HepG2 (cell line): ENCODE measurements around the gene NCOA3. TPM values are rescaled to one million over a fixed set of nuclear protein-coding genes. Genes with fewer than 3 reads are reported as not detected.
A peak's percentile ranks its signal among the peaks of the same experiment; 100 is the strongest.

Experiments used
- ATAC-seq: fragments of 200-7000 bp; cut with Tn5 transposase; 3 replicates; pipeline ENCODE4 v1.9.1; 2020; ENCODE audit warnings: mild to moderate bottlenecking, moderate library complexity
- BruUV-seq: library from RNA; stranded (reverse); fragments of 400-500 nt; replicated peaks from 2 replicates; lab custom pipeline; 2021; lab: Mats Ljungman, UMichigan
- CTCF ChIA-PET: fragments of 300-600 bp; formaldehyde crosslinking; extraction: SDS; loops from one replicate; lab custom pipeline; 2021; ENCODE audit warnings: low total read pairs, inconsistent platforms, low intra/inter-chr PET ratio; lab: Yijun Ruan, JAX
- POLR2A ChIA-PET: fragments of 350-600 bp; sonication (Branson Sonifier 250); formaldehyde crosslinking; loops from one replicate; lab custom pipeline; 2020; ENCODE audit warnings: antibody characterized with exemption, inconsistent platforms; lab: Yijun Ruan, JAX
- DNase-seq: peaks from one replicate; pipeline ENCODE4 v3.0.0-alpha.2; 2015; ENCODE audit warnings: low spot score
- FAIRE-seq: peaks from 3 replicates; lab custom pipeline; 2011; peaks lifted over from hg19 to GRCh38; lab: Jason Lieb, UNC
- H2AFZ ChIP-seq: one replicate; pipeline ENCODE4 v1.6.1; 2011; ENCODE audit warnings: low read length, inconsistent platforms
- H3K27ac ChIP-seq: fragments of 300-600 bp; 3 replicates; pipeline ENCODE4 v1.8.0; 2011; ENCODE audit warnings: mixed run types, mild to moderate bottlenecking, mixed read lengths, low read length, inconsistent platforms; ENCODE audit not compliant: insufficient read depth; ENCODE audit errors: extremely low read length
- H3K27me3 ChIP-seq, 2 experiments: fragments of 200-600 bp in 1 of 2; 2 replicates in 1 of 2; 3 replicates in 1 of 2; pipeline versions ENCODE4 v1.6.0 to v1.8.0; 2011; ENCODE audit warnings: low read length in 2 of 2, mild to moderate bottlenecking in 2 of 2, moderate library complexity in 2 of 2, inconsistent platforms in 1 of 2; ENCODE audit not compliant: insufficient read depth in 2 of 2, control insufficient read depth in 1 of 2
- H3K36me3 ChIP-seq, 2 experiments: fragments of 200-600 bp in 1 of 2; replicated peaks in 1 of 2; 2 replicates in 1 of 2; 3 replicates in 1 of 2; pipeline versions ENCODE4 v1.5.1 to v1.8.0; 2011; ENCODE audit warnings: low read length in 2 of 2, inconsistent platforms in 1 of 2; ENCODE audit not compliant: insufficient read depth in 2 of 2, control insufficient read depth in 1 of 2
- H3K4me1 ChIP-seq: 2 replicates; pipeline ENCODE4 v1.5.1; 2012; ENCODE audit warnings: low read length, inconsistent platforms; ENCODE audit not compliant: insufficient read depth
- H3K4me2 ChIP-seq: 2 replicates; pipeline ENCODE4 v1.6.0; 2011; ENCODE audit warnings: low read depth, low read length, inconsistent platforms
- H3K4me3 ChIP-seq, 3 experiments: fragments of 200-600 bp in 1 of 3; sonication (generic), shearing (Covaris generic) in 1 of 3; replicated peaks in 1 of 3; 2 replicates each; pipeline ENCODE4 v1.5.1; 2011 to 2016; ENCODE audit warnings: low read length in 3 of 3, inconsistent platforms in 2 of 3, low read depth in 2 of 3, mild to moderate bottlenecking in 2 of 3, control low read depth in 1 of 3, mixed read lengths in 1 of 3; ENCODE audit not compliant: insufficient read depth in 1 of 3
- H3K79me2 ChIP-seq: one replicate; pipeline ENCODE4 v1.6.1; 2011; ENCODE audit warnings: low read length, inconsistent platforms; ENCODE audit not compliant: insufficient read depth
- H3K9ac ChIP-seq: 2 replicates; pipeline ENCODE4 v1.6.0; 2011; ENCODE audit warnings: mild to moderate bottlenecking, low read depth, low read length, inconsistent platforms; ENCODE audit not compliant: insufficient read depth
- H3K9me3 ChIP-seq: 2 replicates; pipeline ENCODE4 v1.5.1; 2012; ENCODE audit warnings: mild to moderate bottlenecking, low read length
- H4K20me1 ChIP-seq: 2 replicates; pipeline ENCODE4 v1.6.0; 2011; ENCODE audit warnings: inconsistent platforms, mild to moderate bottlenecking, low read length, moderate library complexity; ENCODE audit not compliant: insufficient read depth
- ATF7 ChIP-seq, 2 experiments: fragments of 450-650 bp in 1 of 2; sonication (generic) in 1 of 2; formaldehyde crosslinking in 1 of 2; IDR thresholded peaks; 2 replicates each; pipeline versions ENCODE4 v1.4.0 to v1.6.1; 2016 to 2020; ENCODE audit warnings: antibody characterized with exemption in 1 of 2, mild to moderate bottlenecking in 1 of 2, missing genetic modification reagents in 1 of 2
- CREB1 ChIP-seq, 2 experiments: fragments of 450-650 bp in 1 of 2; IDR thresholded peaks; 2 replicates each; pipeline ENCODE4 v1.6.1; 2016 to 2017; ENCODE audit warnings: control low read depth in 1 of 2, mild to moderate bottlenecking in 1 of 2, missing compliant biosample characterization in 1 of 2, missing genetic modification characterization in 1 of 2
- GLI4 ChIP-seq: sonication (generic); formaldehyde crosslinking; IDR thresholded peaks from 2 replicates; pipeline ENCODE4 v1.5.1; 2020; ENCODE audit warnings: missing genetic modification reagents, mild to moderate bottlenecking, moderate library complexity, borderline replicate concordance
- KMT2B ChIP-seq: IDR thresholded peaks from 2 replicates; pipeline ENCODE4 v1.6.1; 2016; ENCODE audit warnings: missing genetic modification reagents, missing compliant biosample characterization
- NCOR1 ChIP-seq: fragments of 200-600 bp; sonication (generic); IDR thresholded peaks from 2 replicates; pipeline ENCODE4 v1.7.0; 2017; ENCODE audit warnings: antibody characterized with exemption, low read length, borderline replicate concordance
- NR2C2 ChIP-seq: sonication (generic); formaldehyde crosslinking; IDR thresholded peaks from 2 replicates; pipeline ENCODE4 v1.4.0; 2020; ENCODE audit warnings: missing genetic modification reagents, mild to moderate bottlenecking, moderate library complexity, borderline replicate concordance
- SCMH1 ChIP-seq: sonication (generic); formaldehyde crosslinking; IDR thresholded peaks from 2 replicates; pipeline ENCODE4 v1.9.0; 2021; ENCODE audit warnings: missing genetic modification reagents, mild to moderate bottlenecking, borderline replicate concordance
- XRCC5 ChIP-seq: fragments of 200-400 bp; formaldehyde crosslinking; optimal IDR thresholded peaks from 2 replicates; pipeline ENCODE3; 2017; ENCODE audit warnings: mild to moderate bottlenecking, low read length
- ZBTB1 ChIP-seq: sonication (generic); formaldehyde crosslinking; IDR thresholded peaks from 2 replicates; pipeline ENCODE4 v1.4.0; 2020; ENCODE audit warnings: missing genetic modification reagents, borderline replicate concordance
- ZKSCAN5 ChIP-seq: sonication (generic); formaldehyde crosslinking; IDR thresholded peaks from 2 replicates; pipeline ENCODE4 v1.5.1; 2020; ENCODE audit warnings: mild to moderate bottlenecking, missing genetic modification reagents
- ZNF724P ChIP-seq: sonication (generic); formaldehyde crosslinking; IDR thresholded peaks from 2 replicates; pipeline ENCODE4 v1.8.0; 2022; ENCODE audit warnings: missing genetic modification reagents, borderline replicate concordance
- WGBS: methylation state at CpG from one replicate; pipeline ENCODE4 v1.1.6; 2017; ENCODE audit warnings: low lambda C conversion rate; 5-methylcytosine and 5-hydroxymethylcytosine counted together
- in situ Hi-C: cut with HindIII; loops from 2 replicates; pipeline ENCODE4 v1.10.0; 2017; ENCODE audit warnings: low pct_unique_long_range_greater_than_20kb; ENCODE audit not compliant: extremely low pct_ligation_motif_present
- intact Hi-C: fragments of 100-400 bp; cut with micrococcal nuclease; formaldehyde crosslinking; loops from one replicate; pipeline ENCODE4 v1.10.0; 2022; ENCODE audit not compliant: unreplicated experiment
- polyA plus RNA-seq, 8 experiments: library from polyadenylated mRNA; depleted of rRNA in 3 of 8; stranded (reverse) in 7 of 8; unstranded in 1 of 8; fragments of >200 nt; fragmentation: Illumina TruSeq in 4 of 8; extraction: Trizol in 4 of 8; gene quantifications; 2 replicates each; pipeline versions ENCODE4 v1.2.1 to v1.2.3, GENCODE V29; 2011 to 2016; ENCODE audit warnings: low read depth in 4 of 8, missing spikeins in 1 of 8, mixed read lengths in 1 of 8; ENCODE audit not compliant: insufficient read depth in 1 of 8
- total RNA-seq, 5 experiments: library from RNA; depleted of rRNA; stranded (reverse); fragments of >200 nt; fragmentation: Illumina TruSeq; extraction: Trizol; gene quantifications; 2 replicates each; pipeline ENCODE4 v1.2.3, GENCODE V29; 2016; ENCODE audit warnings: low read depth in 1 of 5

NCOA3 gene
- total and polyA plus RNA-seq, 2 of the 13 experiments (the other 11 are each of a cell fraction or from before 2014, with no cell fraction given) = 35.0 to 56.8 TPM

- peaks cover 0 to 4% of the 10 kb centered on the region in 2 experiments; a peak in 2 of 5 replicates for H3K36me3 ChIP-seq
- POLR2A ChIA-PET = no interaction called here
- peak; percentile 8 for FAIRE-seq
- no peak overlapping the region for H2AFZ ChIP-seq
- H3K4me3 ChIP-seq = no peak overlapping the region
- no peak overlapping the region for H3K9ac ChIP-seq
- no peak overlapping the region for H3K27ac ChIP-seq
- no peaks in the 10 kb centered on the region for H3K79me2 ChIP-seq
- H3K4me1 ChIP-seq = peaks cover 13% of the 10 kb centered on the region
- intact Hi-C loops = no loop called here
- no peaks in the 10 kb centered on the region for H3K9me3 ChIP-seq
- ATAC-seq = no peak
- TF ChIP-seq ATF7 (IDR thresholded peaks at IDR 0.05) (peak; percentile 91), ATF7 (CRISPR knock-in tag; IDR thresholded peaks at IDR 0.05) (no peak), CREB1 (IDR thresholded peaks at IDR 0.05) (peak; percentile 87), CREB1 (CRISPR knock-in tag; IDR thresholded peaks at IDR 0.05) (no peak), GLI4 (CRISPR knock-in tag) (no peak)
- TF ChIP-seq, all 625 proteins: peak for 2
- in situ Hi-C loops = no loop called here
- H3K27me3 ChIP-seq = no peaks in the 10 kb centered on the region
- no peak for DNase-seq
- WGBS = 87% methylated on average over 5 of the region's 5 CpGs
- BruUV-seq = no TSS peak
- no peaks in the 10 kb centered on the region for H4K20me1 ChIP-seq
- H3K4me2 ChIP-seq = no peak overlapping the region
- CTCF ChIA-PET = interaction anchor here (1.8 kb wide), 1 partner anchor 25 kb away, joined by 3 read pairs; no protein-coding TSS in a partner anchor
Measured at GRCh38 chr20:47703748-47704147, 202.1 kb downstream of the NCOA3 start.

- BruUV-seq = no TSS peak
- POLR2A ChIA-PET = no interaction called here
- peak; percentile 65 for TF ChIP-seq XRCC5
- no peak for TF ChIP-seq ZBTB1 (CRISPR knock-in tag)
- TF ChIP-seq KMT2B (CRISPR knock-in tag) = no peak
- no peak for TF ChIP-seq SCMH1 (CRISPR knock-in tag)
- no peak for TF ChIP-seq NR2C2 (CRISPR knock-in tag)
- 0 out of 2 replicates have a peak, but pooled peaks have one; percentile 25 for TF ChIP-seq ZKSCAN5 (CRISPR knock-in tag)
- no peak for TF ChIP-seq ZNF724P (CRISPR knock-in tag)
- TF ChIP-seq NCOR1 = no peak
- TF ChIP-seq, all 625 proteins: peak for 2
- no peak overlapping the region for H2AFZ ChIP-seq
- WGBS = 64% methylated on average over 15 of the region's 15 CpGs
- no peaks in the 10 kb centered on the region for H3K27me3 ChIP-seq
- DNase-seq (no peak), ATAC-seq (peak; percentile 63), FAIRE-seq (no peak)
- H3K9me3 ChIP-seq = no peaks in the 10 kb centered on the region
- in situ Hi-C loops (no loop called here), intact Hi-C loops (no loop called here)
- H3K4me3 ChIP-seq = no peak overlapping the region
- no peak overlapping the region for H3K9ac ChIP-seq
- no peaks in the 10 kb centered on the region for H3K79me2 ChIP-seq
- CTCF ChIA-PET = interaction anchor here (1.8 kb wide), 1 partner anchor 27 kb away, joined by 3 read pairs; no protein-coding TSS in a partner anchor
- no peak overlapping the region for H3K4me2 ChIP-seq
- H3K36me3 ChIP-seq = peaks cover 0 to 4% of the 10 kb centered on the region in 2 experiments; a peak in 2 of 5 replicates
- peaks cover 23% of the 10 kb centered on the region for H3K4me1 ChIP-seq
- H4K20me1 ChIP-seq = no peaks in the 10 kb centered on the region
- no peak overlapping the region for H3K27ac ChIP-seq
Measured at GRCh38 chr20:47704746-47705496, 203.2 kb downstream of the NCOA3 start.
